WTC11 (cell line): ENCODE results near the gene RETREG2. TPM values are rescaled to one million over a fixed set of nuclear protein-coding genes. Genes with fewer than 3 reads are reported as not detected.

Experiments
- ATAC-seq: fragments of 200-7000 bp; cut with Tn5 transposase; 2 replicates; pipeline ENCODE4 v1.10.0; 2021; ENCODE audit warnings: mild to moderate bottlenecking, moderate library complexity
- CTCF ChIA-PET: fragments of 300-600 bp; sonication (Branson Sonifier 250); formaldehyde crosslinking; loops from one replicate; lab custom pipeline; 2021; ENCODE audit warnings: antibody characterized with exemption; lab: Charles Lee
- POLR2A ChIA-PET: fragments of 350-600 bp; sonication (Branson Sonifier 250); formaldehyde crosslinking; loops from one replicate; lab custom pipeline; 2021; ENCODE audit warnings: antibody characterized with exemption; lab: Charles Lee
- DNase-seq: peaks from one replicate; pipeline ENCODE4 v3.0.0; 2021; ENCODE audit warnings: low spot score
- H3K27ac Mint-ChIP-seq: 2 replicates; pipeline ENCODE4 v1.8.0; 2021; ENCODE audit warnings: mixed read lengths
- H3K27me3 Mint-ChIP-seq: 2 replicates; pipeline ENCODE4 v1.8.0; 2021; ENCODE audit warnings: low read depth, mild to moderate bottlenecking, moderate library complexity, mixed read lengths
- H3K36me3 Mint-ChIP-seq: 2 replicates; pipeline ENCODE4 v1.8.0; 2021; ENCODE audit warnings: mixed read lengths
- H3K4me1 Mint-ChIP-seq: 2 replicates; pipeline ENCODE4 v1.8.0; 2022; ENCODE audit warnings: mixed read lengths
- H3K4me3 Mint-ChIP-seq: 2 replicates; pipeline ENCODE4 v1.8.0; 2021; ENCODE audit warnings: mild to moderate bottlenecking, moderate library complexity, mixed read lengths
- H3K9me3 Mint-ChIP-seq: 2 replicates; pipeline ENCODE4 v1.8.0; 2021; ENCODE audit warnings: mixed read lengths
- CBFB ChIP-seq: sonication (generic); formaldehyde crosslinking; IDR thresholded peaks from 2 replicates; pipeline ENCODE4 v1.8.1; 2022; ENCODE audit warnings: mild to moderate bottlenecking, low read depth, missing genetic modification reagents
- ERG ChIP-seq: fragments of 250-450 bp; sonication (Bioruptor Pico); IDR thresholded peaks from 2 replicates; pipeline ENCODE4 v1.8.0; 2021; ENCODE audit warnings: mild to moderate bottlenecking
- FOXJ3 ChIP-seq: sonication (generic); formaldehyde crosslinking; IDR thresholded peaks from 2 replicates; pipeline ENCODE4 v1.9.0; 2021; ENCODE audit warnings: missing genetic modification reagents, mild to moderate bottlenecking, borderline replicate concordance
- HMGXB4 ChIP-seq: sonication (generic); formaldehyde crosslinking; IDR thresholded peaks from 2 replicates; pipeline ENCODE4 v1.8.1; 2023; ENCODE audit warnings: mild to moderate bottlenecking, moderate library complexity, missing genetic modification reagents
- IRF2 ChIP-seq: sonication (generic); formaldehyde crosslinking; IDR thresholded peaks from 2 replicates; pipeline ENCODE4 v1.8.0; 2022; ENCODE audit warnings: low read depth, missing genetic modification reagents, borderline replicate concordance
- MLX ChIP-seq: sonication (generic); formaldehyde crosslinking; IDR thresholded peaks from 2 replicates; pipeline ENCODE4 v1.8.1; 2023; ENCODE audit warnings: mild to moderate bottlenecking, missing genetic modification reagents, moderate library complexity
- NR3C1 ChIP-seq: sonication (generic); formaldehyde crosslinking; conservative IDR thresholded peaks from 2 replicates; pipeline ENCODE4 v1.8.1; 2023; ENCODE audit warnings: low read depth, mild to moderate bottlenecking, missing genetic modification reagents
- PRRX2 ChIP-seq: fragments of 250-450 bp; sonication (Bioruptor Pico); IDR thresholded peaks from 2 replicates; pipeline ENCODE4 v1.8.0; 2021; ENCODE audit warnings: mild to moderate bottlenecking
- STAT6 ChIP-seq: sonication (generic); formaldehyde crosslinking; conservative IDR thresholded peaks from 2 replicates; pipeline ENCODE4 v1.8.1; 2023; ENCODE audit warnings: mild to moderate bottlenecking, low read depth, missing genetic modification reagents, moderate library complexity
- TP53 ChIP-seq: sonication (generic); formaldehyde crosslinking; IDR thresholded peaks from 2 replicates; pipeline ENCODE4 v1.8.1; 2023; ENCODE audit warnings: mild to moderate bottlenecking, missing genetic modification reagents
- ZNF317 ChIP-seq: sonication (generic); formaldehyde crosslinking; IDR thresholded peaks from 2 replicates; pipeline ENCODE4 v1.8.1; 2023; ENCODE audit warnings: low read depth, mild to moderate bottlenecking, moderate library complexity, missing genetic modification reagents, borderline replicate concordance
- total RNA-seq: library from RNA; stranded (reverse); gene quantifications from 3 replicates; pipeline ENCODE4 v1.2.3, GENCODE V29; 2021
- TF ChIP-seq, protein P1 (sequence below): sonication (generic); formaldehyde crosslinking; IDR thresholded peaks from 2 replicates; pipeline ENCODE4 v1.8.0; 2022; ENCODE audit warnings: mild to moderate bottlenecking, missing genetic modification reagents
- TF ChIP-seq, protein P2 (sequence below): fragments of 250-450 bp; sonication (Bioruptor Pico); IDR thresholded peaks from 2 replicates; pipeline ENCODE4 v1.9.0; 2021; ENCODE audit warnings: mild to moderate bottlenecking, borderline replicate concordance

Gene RETREG2
- total RNA-seq, 1 experiment from 2014 or later, result 60.2 TPM

DNA sequence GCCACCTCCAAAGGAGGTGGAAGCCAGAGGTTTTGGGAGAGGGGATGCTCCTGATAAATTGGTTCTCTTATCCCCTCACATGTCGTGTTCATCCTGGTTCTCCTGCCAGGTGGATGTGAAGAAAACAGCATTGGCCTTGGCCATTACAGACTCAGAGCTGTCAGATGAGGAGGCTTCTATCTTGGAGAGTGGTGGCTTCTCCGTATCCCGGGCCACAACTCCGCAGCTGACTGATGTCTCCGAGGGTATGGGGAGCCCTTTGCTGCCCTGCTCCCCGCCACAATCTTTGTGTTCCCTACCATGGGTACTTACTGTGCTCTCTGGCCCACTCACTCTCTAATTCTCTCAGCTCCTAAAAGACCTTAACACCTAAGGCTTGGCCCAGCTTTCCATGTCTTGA, 3.5 kb downstream of the RETREG2 start (continued):
- TF ChIP-seq MLX, result no peak
- TF ChIP-seq TP53 (CRISPR knock-in tag), result no peak
- TF ChIP-seq HMGXB4, result no peak
- TF ChIP-seq PRRX2 (CRISPR knock-in tag), result no peak
- no peak for TF ChIP-seq IRF2 (CRISPR knock-in tag)
- no peak for TF ChIP-seq STAT6 (CRISPR knock-in tag)

- Mint-ChIP-seq H3K36me3 (peaks cover 27% of the 10 kb centered on the region), H3K27me3 (no peaks in the 10 kb centered on the region), H3K4me1 (peaks cover 8% of the 10 kb centered on the region), H3K27ac (no peak overlapping the region), H3K9me3 (no peaks in the 10 kb centered on the region), H3K4me3 (no peak overlapping the region)
- TF ChIP-seq ERG (CRISPR knock-in tag), result no peak
- TF ChIP-seq FOXJ3 (CRISPR knock-in tag), result no peak
- TF ChIP-seq, protein P1, sequence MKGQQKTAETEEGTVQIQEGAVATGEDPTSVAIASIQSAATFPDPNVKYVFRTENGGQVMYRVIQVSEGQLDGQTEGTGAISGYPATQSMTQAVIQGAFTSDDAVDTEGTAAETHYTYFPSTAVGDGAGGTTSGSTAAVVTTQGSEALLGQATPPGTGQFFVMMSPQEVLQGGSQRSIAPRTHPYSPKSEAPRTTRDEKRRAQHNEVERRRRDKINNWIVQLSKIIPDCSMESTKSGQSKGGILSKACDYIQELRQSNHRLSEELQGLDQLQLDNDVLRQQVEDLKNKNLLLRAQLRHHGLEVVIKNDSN (CRISPR knock-in tag), result no peak
- no peak for TF ChIP-seq CBFB (CRISPR knock-in tag)
- TF ChIP-seq ZNF317 (CRISPR knock-in tag), result no peak
- no peak for TF ChIP-seq NR3C1 (CRISPR knock-in tag)
- TF ChIP-seq, protein P2, sequence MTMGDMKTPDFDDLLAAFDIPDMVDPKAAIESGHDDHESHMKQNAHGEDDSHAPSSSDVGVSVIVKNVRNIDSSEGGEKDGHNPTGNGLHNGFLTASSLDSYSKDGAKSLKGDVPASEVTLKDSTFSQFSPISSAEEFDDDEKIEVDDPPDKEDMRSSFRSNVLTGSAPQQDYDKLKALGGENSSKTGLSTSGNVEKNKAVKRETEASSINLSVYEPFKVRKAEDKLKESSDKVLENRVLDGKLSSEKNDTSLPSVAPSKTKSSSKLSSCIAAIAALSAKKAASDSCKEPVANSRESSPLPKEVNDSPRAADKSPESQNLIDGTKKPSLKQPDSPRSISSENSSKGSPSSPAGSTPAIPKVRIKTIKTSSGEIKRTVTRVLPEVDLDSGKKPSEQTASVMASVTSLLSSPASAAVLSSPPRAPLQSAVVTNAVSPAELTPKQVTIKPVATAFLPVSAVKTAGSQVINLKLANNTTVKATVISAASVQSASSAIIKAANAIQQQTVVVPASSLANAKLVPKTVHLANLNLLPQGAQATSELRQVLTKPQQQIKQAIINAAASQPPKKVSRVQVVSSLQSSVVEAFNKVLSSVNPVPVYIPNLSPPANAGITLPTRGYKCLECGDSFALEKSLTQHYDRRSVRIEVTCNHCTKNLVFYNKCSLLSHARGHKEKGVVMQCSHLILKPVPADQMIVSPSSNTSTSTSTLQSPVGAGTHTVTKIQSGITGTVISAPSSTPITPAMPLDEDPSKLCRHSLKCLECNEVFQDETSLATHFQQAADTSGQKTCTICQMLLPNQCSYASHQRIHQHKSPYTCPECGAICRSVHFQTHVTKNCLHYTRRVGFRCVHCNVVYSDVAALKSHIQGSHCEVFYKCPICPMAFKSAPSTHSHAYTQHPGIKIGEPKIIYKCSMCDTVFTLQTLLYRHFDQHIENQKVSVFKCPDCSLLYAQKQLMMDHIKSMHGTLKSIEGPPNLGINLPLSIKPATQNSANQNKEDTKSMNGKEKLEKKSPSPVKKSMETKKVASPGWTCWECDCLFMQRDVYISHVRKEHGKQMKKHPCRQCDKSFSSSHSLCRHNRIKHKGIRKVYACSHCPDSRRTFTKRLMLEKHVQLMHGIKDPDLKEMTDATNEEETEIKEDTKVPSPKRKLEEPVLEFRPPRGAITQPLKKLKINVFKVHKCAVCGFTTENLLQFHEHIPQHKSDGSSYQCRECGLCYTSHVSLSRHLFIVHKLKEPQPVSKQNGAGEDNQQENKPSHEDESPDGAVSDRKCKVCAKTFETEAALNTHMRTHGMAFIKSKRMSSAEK, result no peak
- ATAC-seq (no peak), DNase-seq (no peak)
- POLR2A ChIA-PET, result no interaction called here
- CTCF ChIA-PET, result interaction anchor here (0.6 to 1.3 kb wide), 2 partner anchors 153 to 179 kb away, joined by 3 read pairs; no protein-coding TSS in a partner anchor
These were observed 4.5 kb downstream of the RETREG2 start for GRCh38 chr2:219182331-219183150.
